H1 (cell line): ENCODE data around the gene RTF2. TPM values are rescaled to one million over a fixed set of nuclear protein-coding genes. Genes with fewer than 3 reads are reported as not detected.

Experiments used
- CTCF ChIA-PET: fragments of 300-600 bp; sonication (Branson Sonifier 250); formaldehyde crosslinking; loops from one replicate; lab custom pipeline; 2021; ENCODE audit not compliant: partially characterized antibody; lab: Charles Lee
- POLR2A ChIA-PET: fragments of 300-600 bp; sonication (Branson Sonifier 250); formaldehyde crosslinking; loops from one replicate; lab custom pipeline; 2021; ENCODE audit warnings: inconsistent platforms; ENCODE audit not compliant: partially characterized antibody; lab: Charles Lee
- DNase-seq, 2 experiments: peaks; one replicate each; pipeline versions ENCODE4 v3.0.0 to v3.0.0-alpha.2; 2010 to 2022; ENCODE audit warnings: low spot score in 2 of 2, low read depth in 1 of 2, mixed read lengths in 1 of 2
- FAIRE-seq: peaks from 2 replicates; lab custom pipeline; 2011; peaks lifted over from hg19 to GRCh38; lab: Jason Lieb, UNC
- H2AFZ ChIP-seq: 2 replicates; pipeline ENCODE4 v1.8.1; 2012; ENCODE audit warnings: low read length, inconsistent platforms
- H2AK5ac ChIP-seq: 2 replicates; pipeline ENCODE4 v1.6.1; 2013; ENCODE audit warnings: low read depth, low read length
- H2BK120ac ChIP-seq: replicated peaks from 2 replicates; pipeline ENCODE3; 2013; ENCODE audit warnings: low read depth, low read length, inconsistent platforms
- H2BK12ac ChIP-seq: 2 replicates; pipeline ENCODE4 v1.6.1; 2013; ENCODE audit warnings: low read depth, low read length
- H2BK15ac ChIP-seq: 2 replicates; pipeline ENCODE4 v1.6.1; 2013; ENCODE audit warnings: low read length
- H2BK20ac ChIP-seq: 2 replicates; pipeline ENCODE4 v1.6.1; 2013; ENCODE audit warnings: low read length
- H2BK5ac ChIP-seq: 2 replicates; pipeline ENCODE4 v1.6.1; 2013; ENCODE audit warnings: low read depth, low read length
- H3K14ac ChIP-seq: 2 replicates; pipeline ENCODE4 v1.6.1; 2013; ENCODE audit warnings: inconsistent platforms; ENCODE audit not compliant: insufficient read length
- H3K18ac ChIP-seq: 2 replicates; pipeline ENCODE4 v1.6.1; 2013; ENCODE audit warnings: low read length; ENCODE audit errors: extremely low read depth
- H3K23ac ChIP-seq: 2 replicates; pipeline ENCODE4 v1.6.1; 2013; ENCODE audit warnings: inconsistent platforms; ENCODE audit not compliant: insufficient read length
- H3K23me2 ChIP-seq: 2 replicates; pipeline ENCODE4 v1.6.1; 2013; ENCODE audit warnings: low read depth, low read length
- H3K27ac ChIP-seq: 2 replicates; pipeline ENCODE4 v1.6.1; 2011; ENCODE audit warnings: low read depth, low read length, inconsistent platforms
- H3K27me3 ChIP-seq, 4 experiments: replicated peaks in 1 of 4; 1 replicate in 1 of 4; 2 replicates in 3 of 4; pipeline versions ENCODE4 v1.6.1 to v1.8.1; 2011 to 2013; ENCODE audit warnings: low read length in 3 of 4, mild to moderate bottlenecking in 3 of 4, inconsistent platforms in 2 of 4, mixed read lengths in 2 of 4, moderate library complexity in 1 of 4; ENCODE audit not compliant: control insufficient read depth in 3 of 4, insufficient read depth in 3 of 4; ENCODE audit errors: extremely low read depth in 1 of 4
- H3K36me3 ChIP-seq, 4 experiments: 2 replicates each; pipeline versions ENCODE4 v1.6.1 to v1.8.1; 2011 to 2013; ENCODE audit warnings: mild to moderate bottlenecking in 4 of 4, low read length in 3 of 4, moderate library complexity in 2 of 4, control low read depth in 1 of 4, inconsistent platforms in 1 of 4; ENCODE audit not compliant: insufficient read depth in 4 of 4, control insufficient read depth in 2 of 4
- H3K4ac ChIP-seq: replicated peaks from 2 replicates; pipeline ENCODE3; 2013; ENCODE audit warnings: low read length, low read depth, mixed read lengths, inconsistent platforms; ENCODE audit not compliant: insufficient read length
- H3K4me1 ChIP-seq, 4 experiments: replicated peaks in 1 of 4; 1 replicate in 1 of 4; 2 replicates in 3 of 4; pipeline versions ENCODE4 v1.6.1 to v1.8.1; 2011 to 2013; ENCODE audit warnings: low read length in 3 of 4, inconsistent platforms in 2 of 4, mixed read lengths in 1 of 4; ENCODE audit not compliant: insufficient read depth in 4 of 4, control insufficient read depth in 3 of 4
- H3K4me2 ChIP-seq, 2 experiments: 2 replicates each; pipeline versions ENCODE4 v1.6.1 to v1.8.1; 2011 to 2013; ENCODE audit warnings: low read depth in 2 of 2, low read length in 2 of 2, control low read depth in 1 of 2, inconsistent platforms in 1 of 2, mild to moderate bottlenecking in 1 of 2; ENCODE audit not compliant: insufficient read depth in 1 of 2
- H3K4me3 ChIP-seq, 4 experiments: fragments of 200-600, 300-600 bp in 1 of 4; sonication (generic), shearing (Covaris generic), sonication (Bioruptor Twin) in 1 of 4; 2 replicates each; pipeline versions ENCODE4 v1.5.1 to v1.8.1; 2011 to 2016; ENCODE audit warnings: low read length in 4 of 4, low read depth in 3 of 4, control low read depth in 2 of 4, inconsistent platforms in 2 of 4, mild to moderate bottlenecking in 2 of 4, mixed read lengths in 1 of 4, moderate library complexity in 1 of 4; ENCODE audit not compliant: insufficient read depth in 2 of 4; ENCODE audit errors: extremely low read depth in 1 of 4
- H3K56ac ChIP-seq: replicated peaks from 2 replicates; pipeline ENCODE3; 2013; ENCODE audit warnings: low read depth, mild to moderate bottlenecking, mixed read lengths, low read length, inconsistent platforms; ENCODE audit not compliant: insufficient read length
- H3K79me1 ChIP-seq: 2 replicates; pipeline ENCODE4 v1.6.1; 2013; ENCODE audit warnings: low read depth, low read length, control low read depth
- H3K79me2 ChIP-seq, 2 experiments: 2 replicates each; pipeline versions ENCODE4 v1.6.1 to v1.8.1; 2012 to 2013; ENCODE audit warnings: low read length in 2 of 2, mild to moderate bottlenecking in 2 of 2, inconsistent platforms in 1 of 2; ENCODE audit not compliant: insufficient read depth in 2 of 2, control insufficient read depth in 1 of 2
- H3K9ac ChIP-seq, 4 experiments: replicated peaks in 1 of 4; 1 replicate in 1 of 4; 2 replicates in 3 of 4; pipeline versions ENCODE4 v1.6.1 to v1.8.1; 2011 to 2013; ENCODE audit warnings: low read depth in 3 of 4, low read length in 3 of 4, control low read depth in 2 of 4, mild to moderate bottlenecking in 2 of 4, moderate library complexity in 2 of 4, inconsistent platforms in 1 of 4; ENCODE audit errors: extremely low read depth in 1 of 4
- H3K9me3 ChIP-seq, 2 experiments: 2 replicates each; pipeline versions ENCODE4 v1.6.1 to v1.8.1; 2012 to 2013; ENCODE audit warnings: mild to moderate bottlenecking in 2 of 2, moderate library complexity in 2 of 2, control low read depth in 1 of 2, inconsistent platforms in 1 of 2, low read depth in 1 of 2, low read length in 1 of 2, mixed read lengths in 1 of 2; ENCODE audit not compliant: insufficient read depth in 2 of 2
- H4K20me1 ChIP-seq, 2 experiments: replicated peaks in 1 of 2; 2 replicates each; pipeline versions ENCODE3 to v1.8.1; 2011 to 2013; ENCODE audit warnings: inconsistent platforms in 2 of 2, low read length in 2 of 2, mild to moderate bottlenecking in 1 of 2; ENCODE audit not compliant: insufficient read depth in 2 of 2, control insufficient read depth in 1 of 2
- H4K5ac ChIP-seq: 2 replicates; pipeline ENCODE4 v1.6.1; 2013; ENCODE audit warnings: low read length, low read depth, mixed read lengths, inconsistent platforms; ENCODE audit not compliant: insufficient read length
- H4K8ac ChIP-seq: 2 replicates; pipeline ENCODE4 v1.8.0; 2013; ENCODE audit warnings: mild to moderate bottlenecking, moderate library complexity, low read length, inconsistent platforms; ENCODE audit not compliant: insufficient read depth; ENCODE audit errors: extremely low read depth
- H4K91ac ChIP-seq: replicated peaks from 2 replicates; pipeline ENCODE3; 2013; ENCODE audit warnings: low read length, mixed read lengths, inconsistent platforms; ENCODE audit not compliant: insufficient read length
- BRCA1 ChIP-seq: IDR thresholded peaks from 2 replicates; pipeline ENCODE4 v1.6.1; 2012; ENCODE audit warnings: low read depth, low read length, improper control_type of control experiment
- SUZ12 ChIP-seq: fragments of 200-600 bp; sonication (generic); IDR thresholded peaks from 2 replicates; pipeline ENCODE4 v1.6.1; 2012; ENCODE audit warnings: mild to moderate bottlenecking, inconsistent platforms, low read length, moderate library complexity, mixed read lengths
- ZNF274 ChIP-seq: IDR thresholded peaks from 2 replicates; pipeline ENCODE4 v1.7.0; 2012; ENCODE audit warnings: low read length, borderline replicate concordance; ENCODE audit errors: extremely low read depth
- WGBS, 2 experiments: shearing (Covaris generic) in 1 of 2; methylation state at CpG; one replicate each; pipeline versions ENCODE4 v1.1.6 to v1.1.7; 2013 to 2015; ENCODE audit warnings: low lambda C conversion rate in 2 of 2, mixed read lengths in 2 of 2, inconsistent platforms in 1 of 2, low coverage in 1 of 2, missing lambda C conversion rate in 1 of 2; ENCODE audit not compliant: insufficient replicate concordance in 2 of 2, insufficient coverage in 1 of 2, insufficient read length in 1 of 2; ENCODE audit errors: extremely low coverage in 1 of 2, missing lambda C conversion rate in 1 of 2; 5-methylcytosine and 5-hydroxymethylcytosine counted together
- polyA plus RNA-seq, 7 experiments: library from polyadenylated mRNA; depleted of rRNA in 3 of 7; stranded (reverse) in 5 of 7; unstranded in 2 of 7; fragments of >200 nt in 5 of 7; fragments of 200-250 nt in 2 of 7; gene quantifications; 1 replicate in 5 of 7; 2 replicates in 1 of 7; 4 replicates in 1 of 7; pipeline versions ENCODE4 v1.2.1 to v1.2.3, GENCODE V29; 2011 to 2013; ENCODE audit warnings: missing spikeins in 2 of 7, mixed read lengths in 2 of 7
- total RNA-seq: library from RNA; stranded (reverse); fragmentation: NEBNext Ultra II Directional; extraction: Animal tissue kit (Norgen Biotek cat#: 25700); gene quantifications from 2 replicates; pipeline ENCODE4 v1.2.1, GENCODE V29; 2021

The RTF2 gene
- total and polyA plus RNA-seq, 2 of the 8 experiments (the other 6 are each of a cell fraction or from before 2014, with no cell fraction given), result 33.9 to 51.2 TPM

DNA sequence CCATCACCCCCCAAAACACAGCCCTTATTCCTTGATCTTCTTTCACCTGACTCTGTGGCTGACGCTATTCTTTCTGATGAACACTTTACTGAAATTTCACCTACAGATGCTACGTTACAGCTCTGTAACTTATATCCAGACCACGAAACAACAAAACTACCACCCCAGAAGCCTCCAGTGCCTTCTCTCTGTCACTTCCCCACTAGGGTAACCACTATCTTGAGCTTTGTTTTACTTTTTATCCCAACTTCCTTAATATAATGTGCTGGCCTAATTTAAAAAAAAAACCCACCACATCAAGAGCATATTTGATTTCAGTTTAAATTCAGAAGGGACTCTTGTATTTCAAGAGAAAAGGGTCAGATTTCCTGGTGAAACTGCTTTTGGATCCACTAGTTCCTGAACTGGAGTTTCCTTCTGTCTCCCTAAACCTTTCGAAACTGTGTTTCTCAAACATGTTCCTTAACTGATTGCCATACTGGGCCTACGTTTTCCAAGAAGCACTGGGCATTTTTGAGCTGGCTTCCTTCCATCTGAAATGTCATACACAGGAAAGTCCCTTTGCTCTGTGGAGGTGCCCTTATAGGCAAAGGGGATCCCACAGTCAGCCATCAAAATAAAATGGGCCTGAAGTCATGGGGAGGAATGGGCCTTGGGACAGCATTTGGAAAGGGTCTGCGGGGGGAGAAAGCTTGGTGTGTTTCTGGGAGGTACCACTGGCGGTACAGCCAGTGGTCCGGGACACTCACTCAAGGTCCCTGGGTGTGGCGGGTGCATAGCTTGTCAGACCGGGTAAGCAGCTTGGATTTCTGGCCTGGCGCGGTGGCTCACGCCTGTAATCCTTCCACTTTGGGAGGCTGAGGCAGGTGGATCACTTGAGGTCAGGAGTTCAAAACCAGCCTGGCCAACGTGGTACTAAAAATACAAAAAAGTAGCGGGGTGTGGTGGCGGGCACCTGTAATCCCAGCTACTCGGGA lies 25.8 kb upstream of the RTF2 start:
- no peak overlapping the region for H4K8ac ChIP-seq
- H3K36me3 ChIP-seq, result no peaks in the 10 kb centered on the region
- no peak overlapping the region for H3K9ac ChIP-seq
- H3K14ac ChIP-seq, result no peak overlapping the region
- H2BK12ac ChIP-seq, result no peak overlapping the region
- H4K20me1 ChIP-seq, result no peaks in the 10 kb centered on the region
- no peak overlapping the region for H3K56ac ChIP-seq
- CTCF ChIA-PET, result interaction anchor here (1.3 kb wide), 1 partner anchor 13 kb away, joined by 3 read pairs; no protein-coding TSS in a partner anchor
- H3K79me2 ChIP-seq, result no peaks in the 10 kb centered on the region
- H2AFZ ChIP-seq, result no peak overlapping the region
- no peaks in the 10 kb centered on the region for H3K23me2 ChIP-seq
- H3K27me3 ChIP-seq, result no peaks in the 10 kb centered on the region
- H3K23ac ChIP-seq, result no peak overlapping the region
- no peak overlapping the region for H2BK20ac ChIP-seq
- no peak overlapping the region for H3K27ac ChIP-seq
- H4K91ac ChIP-seq, result no peak overlapping the region
- H3K79me1 ChIP-seq, result no peaks in the 10 kb centered on the region
- no peaks in the 10 kb centered on the region for H3K9me3 ChIP-seq
- TF ChIP-seq SUZ12, result no peak
- no peak for TF ChIP-seq BRCA1
- TF ChIP-seq ZNF274, result no peak
- no peak overlapping the region for H2AK5ac ChIP-seq
- H3K4me2 ChIP-seq, result no peak overlapping the region
- no peak overlapping the region for H4K5ac ChIP-seq
- DNase-seq (no peak), FAIRE-seq (no peak)
- H3K4ac ChIP-seq, result no peak overlapping the region
- H2BK120ac ChIP-seq, result no peak overlapping the region
- peaks cover 0 to 5% (median 4%) of the 10 kb centered on the region in 4 experiments; a peak in 5 of 7 replicates for H3K4me1 ChIP-seq
- POLR2A ChIA-PET, result no interaction called here
- H2BK15ac ChIP-seq, result no peak overlapping the region
- 93% methylated on average over 17 of the region's 17 CpGs; no CpG with 5 or more reads in 1 of the 2 experiments for WGBS, 2 experiments
- no peak overlapping the region for H3K4me3 ChIP-seq
- no peak overlapping the region for H2BK5ac ChIP-seq
- H3K18ac ChIP-seq, result no peak overlapping the region
